Gastroesophageal sphincter (tissue), 3 donors: Measurements from ENCODE around the gene KERA.

Experiments
- CTCF ChIP-seq, 4 experiments: fragments of 200-600 bp in 2 of 4; fragments of 450-650 bp in 2 of 4; sonication (generic) in 1 of 4; IDR thresholded peaks; one replicate each; pipeline ENCODE4 v1.5.1; 2017 to 2019; ENCODE audit warnings: antibody characterized with exemption in 4 of 4, mild to moderate bottlenecking in 2 of 4, moderate library complexity in 2 of 4
- POLR2A ChIP-seq, 2 donors: fragments of 450-650 bp; IDR thresholded peaks; one replicate each; pipeline ENCODE4 v1.6.1; 2017; ENCODE audit warnings: antibody characterized with exemption in 2 of 2, mild to moderate bottlenecking in 2 of 2, moderate library complexity in 1 of 2

- TF ChIP-seq POLR2A (IDR thresholded peaks at IDR 0.05) (no peak), CTCF (IDR thresholded peaks at IDR 0.05) (no peak)
Observed at GRCh38 chr12:91072931-91073330, 15.1 kb upstream of the KERA start.
